Measurements from ENCODE around the gene MARK3. TPM values are rescaled to one million over a fixed set of nuclear protein-coding genes. Genes with fewer than 3 reads are reported as not detected.
A peak's percentile ranks its signal among the peaks of the same experiment; 100 is the strongest.

MARK3 gene
- total and polyA plus RNA-seq, 2 of the 13 experiments (the other 11 are each of a cell fraction or from before 2014, with no cell fraction given), result 47.7 to 56.6 TPM

GRCh38 chr14:103521951-103522563 is 136.8 kb downstream of the MARK3 start (continued):
- TF ChIP-seq ZNF687 (CRISPR knock-in tag; IDR thresholded peaks at IDR 0.05), result peak; percentile 75
- peak; percentile 18; the same call in 1 of the 2 replicates for TF ChIP-seq ZNF768 (CRISPR knock-in tag; IDR thresholded peaks at IDR 0.05)
- no peak for TF ChIP-seq KLF13 (CRISPR knock-in tag; IDR thresholded peaks at IDR 0.05)
- TF ChIP-seq MYC (CRISPR knock-in tag; IDR thresholded peaks at IDR 0.05; ENCODE audit: borderline replicate concordance), result peak; percentile 49; the same call in 1 of the 2 replicates
- no peak for TF ChIP-seq ZBED4 (CRISPR knock-in tag; IDR thresholded peaks at IDR 0.05; ENCODE audit: borderline replicate concordance)
- 0 out of 2 replicates have a peak, but pooled peaks have one; percentile 14 for TF ChIP-seq GABPB1 (CRISPR knock-in tag; IDR thresholded peaks at IDR 0.05)
- TF ChIP-seq ZNF678 (CRISPR knock-in tag; IDR thresholded peaks at IDR 0.05), result no peak
- no peak for TF ChIP-seq SMAD9 (CRISPR knock-in tag; IDR thresholded peaks at IDR 0.05)
- no peak for TF ChIP-seq POLR2G (IDR thresholded peaks at IDR 0.05; ENCODE audit: low read depth, low read length)
- no peak for TF ChIP-seq ZNF264 (CRISPR knock-in tag; IDR thresholded peaks at IDR 0.05)
- TF ChIP-seq THAP11 (CRISPR knock-in tag; IDR thresholded peaks at IDR 0.05), result no peak
- no peak for TF ChIP-seq FOXA3 (CRISPR knock-in tag; IDR thresholded peaks at IDR 0.05)
- TF ChIP-seq ZNF782 (CRISPR knock-in tag; IDR thresholded peaks at IDR 0.05; ENCODE audit: borderline replicate concordance), result no peak
- peak; percentile 60 for TF ChIP-seq ZBTB38 (CRISPR knock-in tag; IDR thresholded peaks at IDR 0.05)
